ENCODE measurements around the gene MED27.
"Not testable (repeated sequence)": the region's sequence is repeated elsewhere in the genome, so short reads cannot be mapped to it uniquely, and the experiment has no call there.

MED27 gene

DNA sequence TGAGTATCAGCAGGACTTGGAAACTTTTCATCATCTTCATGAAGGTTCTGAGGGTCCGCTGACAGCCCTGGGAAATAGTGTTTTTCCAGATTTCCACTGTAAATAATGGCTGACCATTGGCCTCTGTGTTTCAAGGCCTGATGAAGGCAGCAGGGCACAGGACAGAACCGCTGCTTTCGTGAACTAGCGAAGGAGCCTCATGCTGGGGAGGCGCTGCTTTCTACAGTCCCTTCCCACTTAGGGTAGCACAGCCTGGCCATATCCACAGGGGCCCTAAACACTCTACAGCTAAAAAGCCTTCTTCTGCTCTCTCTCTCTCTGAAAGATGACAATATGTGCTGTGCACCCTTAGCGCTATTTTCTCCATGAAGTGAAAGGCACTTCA, 118.2 kb downstream of the MED27 start:
- DNase-seq: no peak

GRCh38 chr9:131960851-131961495, 118.7 kb downstream of the MED27 start:
- no peak for DNase-seq

DNA sequence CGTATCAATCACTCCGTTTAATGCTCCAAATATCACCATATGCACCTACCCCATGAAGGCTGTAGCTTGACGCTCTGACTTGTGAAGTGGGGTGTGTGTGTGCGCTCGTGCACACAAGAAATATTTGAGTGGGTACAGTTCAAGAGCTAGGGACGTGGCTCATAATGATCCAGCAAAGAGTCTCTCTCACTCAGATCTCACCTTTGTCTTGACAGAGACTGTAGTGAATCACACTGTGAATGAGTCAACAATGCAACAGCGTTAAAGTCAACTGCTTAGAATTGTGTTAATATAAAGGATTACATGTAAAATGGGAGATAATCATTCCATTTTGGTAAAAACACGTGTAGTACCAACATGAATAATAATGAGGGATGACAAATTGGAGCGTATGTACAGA, 119.4 kb downstream of the MED27 start:
- no peak for DNase-seq

- no peak for DNase-seq
Observed at GRCh38 chr9:131959887-131960286, 119.8 kb downstream of the MED27 start.

GRCh38 chr9:131959056-131959455, 120.6 kb downstream of the MED27 start:
- DNase-seq: no peak

- DNase-seq: no peak
Observed at GRCh38 chr9:131954299-131954698, 125.4 kb downstream of the MED27 start.

- no peak for DNase-seq
Observed at GRCh38 chr9:131951905-131952304, 127.8 kb downstream of the MED27 start.

GRCh38 chr9:131951155-131951554, 128.5 kb downstream of the MED27 start:
- no peak for DNase-seq

DNA sequence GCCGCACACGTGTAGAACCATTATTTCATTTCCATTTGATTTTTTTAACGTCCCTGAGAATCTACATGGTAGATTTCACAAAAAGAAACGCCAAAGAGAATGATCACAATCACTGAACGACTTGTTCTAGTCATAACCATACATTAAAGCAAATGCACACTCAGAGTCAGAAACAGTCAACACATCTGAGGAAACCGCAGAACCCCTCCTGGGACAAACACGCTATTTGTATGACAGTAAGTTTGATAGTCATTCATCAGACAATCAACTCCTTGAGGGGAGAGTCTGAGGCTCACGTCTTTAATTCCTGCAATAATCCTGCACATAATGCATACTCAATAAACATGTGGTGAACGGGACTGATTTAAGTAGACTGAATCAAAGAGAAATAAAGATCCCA, 129.2 kb downstream of the MED27 start:
- DNase-seq: no peak

- no peak for DNase-seq
Observed at GRCh38 chr9:131946180-131946579, 133.5 kb downstream of the MED27 start.

DNA sequence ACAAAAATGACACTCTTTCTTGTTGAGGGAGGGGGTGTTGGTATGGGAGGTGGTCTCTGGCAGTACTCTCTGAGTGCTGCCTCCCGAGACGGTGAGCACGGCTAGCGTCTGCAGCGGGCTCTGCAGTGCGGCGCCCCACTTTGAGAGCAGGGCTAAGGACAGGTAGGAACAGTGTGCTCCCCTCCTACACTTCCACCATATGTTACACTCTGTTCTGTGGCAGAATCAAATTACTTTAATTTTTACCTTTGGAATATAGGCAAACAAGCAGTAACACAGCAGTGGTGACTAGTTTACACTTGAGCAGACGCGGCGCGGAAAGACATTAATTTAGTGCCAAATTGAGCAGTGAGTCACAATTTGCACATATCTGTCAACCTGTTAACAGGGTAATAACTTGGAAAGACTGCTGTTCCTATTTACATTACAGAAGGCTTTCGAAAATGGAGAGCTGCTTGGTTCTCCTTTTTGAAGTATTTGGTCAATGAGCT, 136.3 kb downstream of the MED27 start:
- no peak for DNase-seq

DNA sequence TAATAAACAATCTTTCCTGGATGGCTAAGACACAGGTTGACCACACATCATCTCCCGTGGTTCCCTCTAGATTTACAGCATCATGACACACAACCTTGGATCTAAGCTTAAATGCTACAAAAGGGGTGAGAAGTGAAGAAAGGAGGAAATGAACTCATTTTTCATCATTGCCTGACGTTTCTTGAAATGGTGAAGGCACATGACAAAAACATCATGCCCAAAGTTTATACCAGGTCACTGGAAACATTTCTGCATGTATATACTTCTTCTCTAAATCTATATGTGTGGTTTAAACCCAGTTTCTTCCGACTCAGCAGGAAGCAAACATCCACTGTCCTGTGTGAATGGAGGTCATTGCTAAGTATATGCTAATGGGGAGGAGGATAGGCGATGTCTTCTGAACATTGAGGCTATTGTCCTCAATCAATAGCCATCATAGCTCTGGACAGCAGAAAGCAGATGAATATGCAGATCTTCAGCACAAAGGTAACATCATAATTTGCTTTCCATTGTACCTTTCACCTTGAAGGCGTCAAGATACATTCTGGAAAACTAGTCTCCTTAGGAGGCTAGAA, 137.4 kb downstream of the MED27 start:
- no peak for DNase-seq

- DNase-seq: no peak
Observed at GRCh38 chr9:131937451-131937850, 142.2 kb downstream of the MED27 start.

DNA sequence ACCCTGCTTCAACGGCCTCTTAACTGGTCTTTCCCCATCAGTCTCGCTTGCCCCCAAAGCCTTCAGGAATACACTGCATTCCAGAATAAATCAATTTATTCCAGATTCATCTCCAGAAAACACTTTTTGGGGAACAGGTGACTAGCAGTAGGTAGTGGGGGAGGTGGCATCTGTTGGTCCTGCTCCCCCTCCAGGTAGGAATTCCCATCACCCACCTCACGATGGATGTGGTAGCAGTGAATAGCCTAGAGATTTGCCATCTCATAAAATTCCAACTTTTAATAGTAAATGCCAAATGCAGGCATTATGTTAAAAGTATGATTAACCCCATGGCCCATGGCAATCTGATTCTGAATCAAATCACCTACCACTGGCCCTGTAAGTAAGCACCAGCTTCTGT, 142.7 kb downstream of the MED27 start:
- DNase-seq: no peak

GRCh38 chr9:131934673-131935072, 145.0 kb downstream of the MED27 start:
- DNase-seq: no peak

GRCh38 chr9:131927091-131927490, 152.6 kb downstream of the MED27 start:
- no peak for DNase-seq

DNA sequence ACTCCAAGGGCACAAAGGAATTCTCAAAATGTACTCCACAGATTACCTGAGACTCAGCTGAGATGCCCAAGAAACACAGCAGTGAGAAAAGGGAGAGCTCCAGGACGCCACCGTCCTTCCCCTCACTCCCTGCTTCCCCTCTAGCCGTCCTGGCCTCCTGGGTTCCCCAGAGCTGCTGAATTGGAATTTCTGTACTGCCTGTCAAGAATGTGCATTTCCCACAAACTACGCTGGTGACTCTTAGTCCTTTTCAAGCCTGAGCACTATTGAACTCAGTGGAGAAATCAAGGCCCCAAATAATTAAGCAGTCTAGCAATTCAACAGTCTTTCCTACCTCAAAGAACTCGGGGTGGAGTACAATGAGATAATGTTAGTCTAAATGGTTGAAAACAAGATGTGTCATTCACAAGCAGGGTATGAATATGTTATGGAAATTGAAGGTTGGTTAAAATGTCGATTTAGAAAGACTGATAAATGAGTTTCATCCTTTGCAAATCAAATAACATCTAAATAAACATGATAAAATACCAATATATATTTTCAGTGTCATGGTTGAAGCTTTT, 153.2 kb downstream of the MED27 start:
- DNase-seq: no peak

DNA sequence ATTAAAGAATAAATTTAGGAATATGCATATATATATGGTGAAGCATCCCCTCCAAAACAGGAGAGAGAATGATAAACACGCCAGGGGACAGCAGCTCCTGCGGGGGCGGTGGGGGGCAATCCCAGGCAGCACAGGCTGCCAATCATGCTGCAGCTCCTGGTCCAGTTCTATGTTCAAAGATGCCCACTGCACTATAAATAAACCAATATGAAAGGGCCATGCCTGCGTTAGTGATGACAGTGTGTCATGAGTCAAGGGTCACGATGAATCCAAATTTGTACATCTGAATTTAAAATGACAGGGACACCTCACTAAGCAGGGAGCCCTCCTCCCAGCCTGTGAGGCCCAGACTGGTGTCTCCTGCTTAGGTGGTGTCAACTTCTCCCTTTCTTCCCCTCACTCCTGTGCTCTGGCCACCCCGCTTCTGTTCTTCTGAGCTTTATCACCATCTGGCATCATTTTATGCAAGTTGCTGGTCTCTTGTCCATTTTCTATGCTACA, 153.9 kb downstream of the MED27 start:
- no peak for DNase-seq

GRCh38 chr9:131923766-131924165, 155.9 kb downstream of the MED27 start:
- no peak for DNase-seq

DNA sequence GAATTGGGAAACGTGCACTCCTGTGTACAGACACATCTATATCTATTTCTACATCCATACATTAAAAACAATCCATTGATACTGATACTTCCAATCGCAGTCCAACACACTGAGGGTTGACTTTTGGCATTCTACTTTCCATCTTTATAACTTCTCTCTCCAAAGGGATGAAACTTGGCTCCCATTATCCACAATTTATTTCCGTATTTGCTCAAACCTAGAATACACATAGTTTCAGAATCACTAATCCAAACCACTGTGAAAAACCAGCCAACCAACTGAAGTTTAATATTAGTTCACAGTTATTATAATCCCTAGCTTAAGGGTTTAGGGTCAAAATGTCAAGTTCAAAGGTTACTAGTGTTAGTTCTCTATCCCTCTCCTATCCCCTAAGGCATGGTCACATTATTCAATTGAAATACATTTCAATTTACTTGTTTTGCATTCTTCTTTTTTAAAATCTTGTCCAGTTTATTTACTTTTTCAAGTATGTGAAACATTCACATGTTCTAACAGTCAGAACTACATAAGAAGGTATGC, 156.5 kb downstream of the MED27 start:
- no peak for DNase-seq

DNA sequence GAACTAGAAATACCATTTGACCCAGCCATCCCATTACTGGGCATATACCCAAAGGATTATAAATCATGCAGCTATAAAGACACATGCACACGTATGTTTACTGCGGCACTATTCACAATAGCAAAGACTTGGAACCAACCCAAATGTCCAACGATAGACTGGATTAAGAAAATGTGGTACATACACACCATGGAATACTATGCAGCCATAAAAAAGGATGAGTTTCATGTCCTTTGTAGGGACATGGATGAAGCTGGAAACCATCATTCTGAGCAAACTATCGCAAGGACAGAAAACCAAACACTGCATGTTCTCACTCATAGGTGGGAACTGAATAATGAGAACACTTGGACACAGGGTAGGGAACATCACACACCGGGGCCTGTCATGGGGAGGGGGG, 158.0 kb downstream of the MED27 start:
- DNase-seq: not testable (repeated sequence)

DNA sequence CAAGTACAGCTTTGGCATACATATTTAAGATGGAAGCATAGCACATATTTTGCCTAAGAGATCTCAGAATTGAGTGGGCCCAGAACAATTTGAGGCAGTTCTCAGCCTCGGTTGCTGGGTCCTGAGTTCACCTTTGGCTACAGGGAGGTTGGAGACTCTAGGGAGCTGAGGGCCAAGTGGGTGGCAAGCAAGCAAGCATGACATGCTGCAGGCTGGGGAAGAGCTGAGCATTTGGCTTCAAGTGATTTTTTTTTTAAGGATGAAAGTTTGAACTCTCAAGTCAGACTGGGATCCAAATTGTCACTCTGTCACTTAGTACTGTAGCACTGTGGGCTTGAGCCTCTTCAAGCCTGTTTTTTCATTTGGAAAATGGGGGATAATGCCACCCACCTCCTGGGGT, 160.5 kb downstream of the MED27 start:
- DNase-seq: no peak

DNA sequence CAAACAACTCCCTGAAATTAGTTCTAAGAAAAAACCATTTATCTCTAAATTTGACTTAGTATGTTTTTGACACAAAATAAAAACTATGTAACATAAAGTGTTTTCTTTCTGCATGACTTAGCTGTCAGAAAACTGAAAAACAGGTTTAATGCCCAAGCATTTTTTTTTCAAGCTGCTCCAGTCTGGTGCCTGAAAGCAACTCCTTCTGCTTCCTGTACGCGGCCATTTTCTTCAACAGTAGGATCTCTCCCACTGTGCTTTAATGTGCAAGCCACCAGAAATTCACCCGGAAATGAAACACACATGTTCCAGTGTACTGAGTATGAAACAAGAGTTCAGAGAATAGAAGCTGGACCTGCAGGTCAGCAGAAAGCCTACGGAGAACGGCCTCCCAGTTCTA, 161.2 kb downstream of the MED27 start:
- DNase-seq: no peak

DNA sequence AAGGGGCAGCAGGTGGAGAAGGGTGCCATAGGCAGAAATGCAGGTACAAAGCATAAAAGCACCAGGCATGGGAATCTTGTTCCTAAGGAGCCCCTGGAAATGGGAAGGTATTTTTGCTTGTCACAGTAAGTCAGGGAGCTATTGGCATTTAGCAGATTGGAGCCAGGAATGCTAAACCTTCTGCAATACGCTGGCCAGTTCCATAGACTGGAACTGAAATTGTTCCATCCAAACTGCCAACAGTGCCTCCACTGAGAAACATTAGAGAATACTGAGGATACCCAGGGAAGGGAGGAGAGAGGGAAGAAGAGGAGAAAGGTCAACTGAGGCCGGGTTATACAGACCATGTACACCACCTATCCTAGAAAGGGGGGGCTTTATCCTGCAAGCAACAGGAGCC, 162.7 kb downstream of the MED27 start:
- DNase-seq: no peak
